Gastroesophageal sphincter (tissue), 4 donors: ENCODE results near the gene LPO. TPM values are rescaled to one million over a fixed set of nuclear protein-coding genes. Genes with fewer than 3 reads are reported as not detected.

Experiments used
- ATAC-seq: fragments of 150-250 bp; one replicate; pipeline ENCODE4 v1.9.1; 2016; ENCODE audit warnings: mild to moderate bottlenecking, moderate library complexity
- H3K27ac ChIP-seq, 4 donors: fragments of 200-600 bp; sonication (generic) in 3 of 4; 1 replicate in 3 of 4; 2 replicates in 1 of 4; pipeline ENCODE4 v1.5.1; 2016 to 2019
- H3K27me3 ChIP-seq: fragments of 200-600 bp; sonication (generic); one replicate; pipeline ENCODE4 v1.5.1; 2019
- H3K36me3 ChIP-seq, 2 donors: fragments of 200-600 bp; sonication (generic); one replicate each; pipeline ENCODE4 v1.5.1; 2019; ENCODE audit warnings: control low read depth in 1 of 2
- H3K4me1 ChIP-seq, 3 donors: fragments of 200-600 bp; sonication (generic); 1 replicate in 2 of 3; 2 replicates in 1 of 3; pipeline ENCODE4 v1.5.1; 2016 to 2019; ENCODE audit warnings: control low read depth in 2 of 3
- H3K4me3 ChIP-seq, 2 donors: fragments of 200-600 bp; sonication (generic); one replicate each; pipeline ENCODE4 v1.5.1; 2019; ENCODE audit warnings: mild to moderate bottlenecking in 1 of 2, moderate library complexity in 1 of 2
- H3K9me3 ChIP-seq, 3 donors: fragments of 200-600 bp; sonication (generic); one replicate each; pipeline ENCODE4 v1.5.1; 2017 to 2019; ENCODE audit warnings: control low read depth in 2 of 3
- EP300 ChIP-seq: sonication (generic); formaldehyde crosslinking; IDR thresholded peaks from one replicate; pipeline ENCODE4 v1.6.1; 2017; ENCODE audit warnings: antibody characterized with exemption, mild to moderate bottlenecking
- POLR2A ChIP-seq, 2 donors: fragments of 450-650 bp; IDR thresholded peaks; one replicate each; pipeline ENCODE4 v1.6.1; 2017; ENCODE audit warnings: antibody characterized with exemption in 2 of 2, mild to moderate bottlenecking in 2 of 2, moderate library complexity in 1 of 2
- POLR2AphosphoS5 ChIP-seq: sonication (generic); formaldehyde crosslinking; IDR thresholded peaks from one replicate; pipeline ENCODE4 v1.6.1; 2017; ENCODE audit warnings: antibody characterized with exemption
- WGBS, 2 donors: methylation state at CpG; one replicate each; pipeline ENCODE4 v1.1.5; 2018; ENCODE audit warnings: low coverage in 1 of 2; 5-methylcytosine and 5-hydroxymethylcytosine counted together
- total RNA-seq, 4 donors: library from RNA; depleted of rRNA; stranded (reverse); fragments of >200 nt; gene quantifications; one replicate each; pipeline ENCODE4 v1.1.0, GENCODE V29; 2016
- TF ChIP-seq, protein P1 (sequence below), 4 experiments: fragments of 200-600 bp in 2 of 4; fragments of 450-650 bp in 2 of 4; sonication (generic) in 1 of 4; IDR thresholded peaks; one replicate each; pipeline ENCODE4 v1.5.1; 2017 to 2019; ENCODE audit warnings: antibody characterized with exemption in 4 of 4, mild to moderate bottlenecking in 2 of 4, moderate library complexity in 2 of 4

The LPO gene
- total RNA-seq, 4 donors from 2014 or later: 0.15 to 0.77 TPM; not detected in 2

DNA sequence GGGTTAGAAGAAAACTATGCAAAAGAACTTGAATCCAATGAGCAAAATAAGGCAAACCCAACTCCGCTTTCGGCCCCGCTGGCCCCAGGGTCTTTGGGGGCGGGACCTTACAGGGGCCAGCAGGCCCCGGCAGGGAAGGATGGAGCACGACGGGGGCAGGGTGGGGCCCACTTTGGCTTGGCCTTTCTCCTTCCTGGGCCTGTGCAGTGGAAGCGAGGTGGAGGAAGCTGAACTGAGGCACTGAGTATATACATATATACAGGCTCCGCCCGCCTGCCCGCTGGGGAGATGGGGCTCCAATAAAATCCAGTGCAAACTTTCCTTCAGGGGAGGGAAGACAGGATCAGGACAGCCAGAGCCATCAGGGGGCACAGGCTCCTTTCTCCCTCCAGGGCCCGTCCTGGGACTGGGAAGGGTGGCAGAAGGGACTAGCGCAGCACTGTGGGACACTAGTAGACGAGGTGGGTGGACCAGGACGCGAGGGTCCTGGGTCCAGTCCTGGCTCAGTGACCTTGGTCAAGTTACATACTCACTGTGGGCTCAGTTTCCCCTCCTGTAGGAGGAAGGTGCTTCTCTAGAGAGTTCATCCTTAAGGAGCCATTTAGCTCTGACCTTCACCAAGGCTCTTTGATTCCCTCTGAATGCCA, 63.2 kb downstream of the LPO start:
- no peak for ATAC-seq
- Histone ChIP-seq H3K27ac (no peak overlapping the region), H3K9me3 (no peaks in the 10 kb centered on the region), H3K36me3 (peaks cover 0 to 32% of the 10 kb centered on the region in 2 donors), H3K27me3 (no peaks in the 10 kb centered on the region), H3K4me1 (no peaks in the 10 kb centered on the region), H3K4me3 (no peak overlapping the region)
- TF ChIP-seq, protein P1, sequence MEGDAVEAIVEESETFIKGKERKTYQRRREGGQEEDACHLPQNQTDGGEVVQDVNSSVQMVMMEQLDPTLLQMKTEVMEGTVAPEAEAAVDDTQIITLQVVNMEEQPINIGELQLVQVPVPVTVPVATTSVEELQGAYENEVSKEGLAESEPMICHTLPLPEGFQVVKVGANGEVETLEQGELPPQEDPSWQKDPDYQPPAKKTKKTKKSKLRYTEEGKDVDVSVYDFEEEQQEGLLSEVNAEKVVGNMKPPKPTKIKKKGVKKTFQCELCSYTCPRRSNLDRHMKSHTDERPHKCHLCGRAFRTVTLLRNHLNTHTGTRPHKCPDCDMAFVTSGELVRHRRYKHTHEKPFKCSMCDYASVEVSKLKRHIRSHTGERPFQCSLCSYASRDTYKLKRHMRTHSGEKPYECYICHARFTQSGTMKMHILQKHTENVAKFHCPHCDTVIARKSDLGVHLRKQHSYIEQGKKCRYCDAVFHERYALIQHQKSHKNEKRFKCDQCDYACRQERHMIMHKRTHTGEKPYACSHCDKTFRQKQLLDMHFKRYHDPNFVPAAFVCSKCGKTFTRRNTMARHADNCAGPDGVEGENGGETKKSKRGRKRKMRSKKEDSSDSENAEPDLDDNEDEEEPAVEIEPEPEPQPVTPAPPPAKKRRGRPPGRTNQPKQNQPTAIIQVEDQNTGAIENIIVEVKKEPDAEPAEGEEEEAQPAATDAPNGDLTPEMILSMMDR (IDR thresholded peaks at IDR 0.05): no peak
- TF ChIP-seq EP300 (no peak), POLR2AphosphoS5 (no peak), POLR2A (IDR thresholded peaks at IDR 0.05) (no peak)
- 81 to 90% methylated on average over 2 to 9 of the region's 16 CpGs for WGBS, 2 donors

DNA sequence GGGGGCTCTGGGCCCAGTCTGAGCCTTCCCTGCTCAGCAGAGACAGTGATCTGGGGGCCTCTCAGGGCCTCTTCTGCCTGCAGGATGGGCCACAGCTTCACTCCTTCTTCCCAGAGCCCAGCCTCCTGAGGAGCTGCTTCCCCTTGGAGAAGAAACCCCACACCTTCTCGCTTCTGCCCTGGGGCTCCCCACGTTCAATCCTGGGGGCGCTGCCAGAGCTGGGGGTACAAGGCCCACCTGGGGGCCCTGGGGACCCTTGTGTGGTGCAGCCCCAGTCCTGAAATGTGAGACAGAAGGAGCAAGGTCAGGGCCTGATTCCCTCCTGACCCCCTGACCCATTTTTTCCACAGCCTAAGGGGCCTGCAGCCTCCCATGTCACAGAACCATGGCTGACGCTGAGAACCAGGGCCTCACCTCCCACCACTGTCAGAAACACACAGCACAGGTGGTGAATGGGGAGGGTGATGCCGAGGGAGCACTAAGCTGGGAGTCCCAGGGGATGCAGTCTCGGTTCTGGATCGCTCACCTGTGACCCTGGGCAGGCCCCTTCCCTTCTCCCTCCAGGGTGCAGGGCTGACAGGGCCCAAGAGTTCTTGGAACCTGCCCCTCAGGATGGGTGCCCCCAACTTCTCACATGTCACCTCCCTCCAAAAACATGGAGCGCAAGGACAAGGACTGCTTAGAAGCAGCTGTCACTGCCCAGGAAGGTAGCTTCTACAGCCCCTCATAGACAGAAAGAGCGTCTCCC, 64.0 kb downstream of the LPO start:
- WGBS, 2 donors: 100% methylated on average over 3 of the region's 9 CpGs; no CpG with 5 or more reads in 1 of the 2 donors
- no peak overlapping the region for H3K4me3 ChIP-seq
- H3K27ac ChIP-seq: no peak overlapping the region
- ATAC-seq: no peak
- no peak for TF ChIP-seq POLR2AphosphoS5
- TF ChIP-seq, protein P1 (IDR thresholded peaks at IDR 0.05): no peak
- TF ChIP-seq POLR2A (IDR thresholded peaks at IDR 0.05): no peak
- no peak for TF ChIP-seq EP300
- peaks cover 0 to 32% of the 10 kb centered on the region in 2 donors for H3K36me3 ChIP-seq
- no peaks in the 10 kb centered on the region for H3K4me1 ChIP-seq
- no peaks in the 10 kb centered on the region for H3K27me3 ChIP-seq
- H3K9me3 ChIP-seq: no peaks in the 10 kb centered on the region

DNA sequence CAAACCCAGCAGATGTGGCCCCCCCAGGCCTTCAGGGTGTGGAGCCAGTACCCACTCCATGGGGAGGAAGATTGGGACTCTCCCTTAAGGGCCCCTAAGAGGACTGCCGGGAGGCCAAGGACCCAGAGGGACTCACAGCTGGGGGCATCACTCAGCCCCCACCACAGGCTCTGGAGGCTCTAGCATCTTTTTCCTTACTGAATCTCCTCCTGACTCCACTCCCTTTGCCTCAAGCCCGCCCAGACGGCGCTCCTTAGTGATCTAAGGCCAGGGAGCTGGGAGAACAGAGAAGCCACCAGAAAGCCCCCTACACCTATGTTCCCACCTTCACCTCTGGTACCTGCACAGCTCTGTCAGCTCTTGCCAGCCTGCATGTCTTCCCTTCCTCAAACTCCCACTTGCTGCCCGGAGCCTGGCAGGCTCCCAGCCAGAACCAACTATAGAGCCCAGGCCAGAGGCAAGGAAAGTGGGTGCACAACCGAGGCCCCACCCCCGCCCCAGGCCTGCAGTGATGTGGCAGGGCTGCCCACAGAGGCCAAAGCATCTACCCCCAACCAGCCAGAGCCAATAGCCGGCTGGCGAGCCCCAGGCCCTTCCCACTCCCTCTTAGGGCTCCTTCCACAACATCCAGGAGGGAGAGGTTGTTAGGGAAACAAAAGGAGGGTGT, 64.7 kb downstream of the LPO start:
- WGBS, 2 donors: 85% methylated on average over 5 of the region's 9 CpGs; no CpG with 5 or more reads in 1 of the 2 donors
- no peaks in the 10 kb centered on the region for H3K27me3 ChIP-seq
- H3K9me3 ChIP-seq: no peaks in the 10 kb centered on the region
- TF ChIP-seq, protein P1 (IDR thresholded peaks at IDR 0.05): no peak
- TF ChIP-seq POLR2AphosphoS5: no peak
- no peak for TF ChIP-seq POLR2A (IDR thresholded peaks at IDR 0.05)
- no peak for TF ChIP-seq EP300
- H3K36me3 ChIP-seq: peaks cover 0 to 38% of the 10 kb centered on the region in 2 donors
- no peak overlapping the region for H3K4me3 ChIP-seq
- no peak for ATAC-seq
- H3K27ac ChIP-seq: no peak overlapping the region
- H3K4me1 ChIP-seq: no peaks in the 10 kb centered on the region

DNA sequence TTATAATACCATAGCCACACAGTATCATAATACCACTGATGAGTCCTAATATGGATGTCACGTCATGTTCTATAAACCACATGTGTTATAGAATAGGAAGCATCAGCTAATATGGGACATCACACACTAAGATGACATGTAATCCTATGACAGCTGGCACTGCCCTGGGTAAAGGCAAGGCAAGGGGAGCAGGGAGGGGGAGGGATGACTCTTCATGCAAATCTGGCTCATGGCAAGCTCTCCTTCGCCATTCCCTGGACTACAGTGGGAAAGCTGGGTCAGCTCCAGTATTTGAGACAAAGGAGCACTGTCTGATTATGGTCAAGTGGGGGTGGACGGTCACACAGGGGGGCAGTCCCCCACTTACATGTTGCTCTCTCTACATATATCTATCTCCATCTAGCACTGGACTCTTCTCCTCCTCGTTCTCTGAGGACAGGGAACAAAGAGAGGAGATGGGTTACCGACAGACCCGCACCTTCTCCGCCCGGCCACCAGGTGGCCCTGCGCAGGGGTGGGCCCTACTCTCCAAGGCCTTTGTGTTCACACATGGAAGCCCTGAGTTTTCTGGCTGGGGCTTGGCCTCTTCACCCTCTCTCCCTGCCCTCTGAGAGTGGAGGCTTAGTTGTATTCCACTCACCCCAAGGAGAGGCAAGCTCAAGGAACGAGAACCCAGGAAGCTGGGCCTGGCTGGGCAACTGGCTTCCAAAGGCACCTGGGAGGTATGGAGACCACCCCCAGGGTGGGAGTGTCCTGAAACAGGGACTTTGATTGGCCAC, 65.8 kb downstream of the LPO start:
- TF ChIP-seq POLR2A (IDR thresholded peaks at IDR 0.05): no peak
- TF ChIP-seq EP300: no peak
- no peak for TF ChIP-seq POLR2AphosphoS5
- TF ChIP-seq, protein P1 (IDR thresholded peaks at IDR 0.05): peak in 3 of 4 experiments; percentile 45 to 62 (median 49)
- no peak for ATAC-seq
- no peaks in the 10 kb centered on the region for H3K27me3 ChIP-seq
- H3K4me1 ChIP-seq: no peaks in the 10 kb centered on the region
- no peak overlapping the region for H3K27ac ChIP-seq
- no peaks in the 10 kb centered on the region for H3K9me3 ChIP-seq
- 30 to 75% methylated on average over 1 to 5 of the region's 10 CpGs for WGBS, 2 donors
- peaks cover 0 to 49% of the 10 kb centered on the region in 2 donors for H3K36me3 ChIP-seq
- H3K4me3 ChIP-seq: no peak overlapping the region
